ENCODE measurements around the gene OR4D1. TPM values are rescaled to one million over a fixed set of nuclear protein-coding genes. Genes with fewer than 3 reads are reported as not detected.

Gene OR4D1
- total and polyA plus RNA-seq, 2 of the 13 experiments (the other 11 are each of a cell fraction or from before 2014, with no cell fraction given), result not detected

GRCh38 chr17:58120195-58120822, 27.9 kb upstream of the OR4D1 start (continued):
- TF ChIP-seq GATA4 (IDR thresholded peaks at IDR 0.05; ENCODE audit: borderline replicate concordance, low read depth) (no peak), ZNF558 (CRISPR knock-in tag; IDR thresholded peaks at IDR 0.05; ENCODE audit: borderline replicate concordance) (0 out of 2 replicates have a peak, but pooled peaks have one; percentile 22), XRCC5 (optimal IDR thresholded peaks at IDR 0.05; ENCODE audit: low read length) (peak; percentile 28), SKIL (CRISPR knock-in tag; IDR thresholded peaks at IDR 0.05; ENCODE audit: borderline replicate concordance) (no peak), ZNF576 (CRISPR knock-in tag; IDR thresholded peaks at IDR 0.05) (no peak), PATZ1 (CRISPR knock-in tag; IDR thresholded peaks at IDR 0.05) (no peak), SRSF4 (IDR thresholded peaks at IDR 0.05; ENCODE audit: low read depth, low read length, poor library complexity, severe bottlenecking) (no peak), ZNF451 (CRISPR knock-in tag; IDR thresholded peaks at IDR 0.05) (0 out of 2 replicates have a peak, but pooled peaks have one; percentile 30), ZNF362 (CRISPR knock-in tag; IDR thresholded peaks at IDR 0.05; ENCODE audit: borderline replicate concordance) (no peak), ATF2 (CRISPR knock-in tag; IDR thresholded peaks at IDR 0.05) (no peak), CHD2 (IDR thresholded peaks at IDR 0.05; ENCODE audit: low read depth, low read length) (no peak), PRDM4 (CRISPR knock-in tag; IDR thresholded peaks at IDR 0.05; ENCODE audit: borderline replicate concordance) (no peak), ZNF549 (CRISPR knock-in tag; IDR thresholded peaks at IDR 0.05) (no peak), ZKSCAN8 (CRISPR knock-in tag; IDR thresholded peaks at IDR 0.05; ENCODE audit: borderline replicate concordance) (no peak), ZNF879 (CRISPR knock-in tag; IDR thresholded peaks at IDR 0.05) (no peak), ZNF280B (CRISPR knock-in tag; IDR thresholded peaks at IDR 0.05; ENCODE audit: borderline replicate concordance) (no peak), MIER2 (CRISPR knock-in tag; IDR thresholded peaks at IDR 0.05) (peak; percentile 99), NFE2L2 (IDR thresholded peaks at IDR 0.05; ENCODE audit: low read length) (no peak)

Measured in HepG2 (cell line).